Stimulated activated CD4-positive, alpha-beta T cell treated with anti-CD3 and anti-CD28 coated beads, Interleukin-1b, Interleukin-23, amount 100 ng/mL, for 24 hours (primary cell): Measurements from ENCODE around the gene PTPRJ.

ENCODE experiments used
- DNase-seq, 4 experiments: peaks; one replicate each; pipeline ENCODE4 v3.0.0-alpha.2; 2020; ENCODE audit warnings: low read depth in 4 of 4, low spot score in 1 of 4

Gene PTPRJ

GRCh38 chr11:48091426-48092102 lies 111.2 kb downstream of the PTPRJ start:
- no peak for DNase-seq

GRCh38 chr11:48093323-48093722 lies 113.0 kb downstream of the PTPRJ start:
- no peak for DNase-seq

GRCh38 chr11:48093795-48094642 lies 113.7 kb downstream of the PTPRJ start:
- no peak for DNase-seq

- no peak for DNase-seq
Observed at GRCh38 chr11:48094643-48095339, 114.4 kb downstream of the PTPRJ start.

- DNase-seq, result no peak
Observed at GRCh38 chr11:48095779-48096470, 115.6 kb downstream of the PTPRJ start.

- no peak for DNase-seq
Observed at GRCh38 chr11:48096588-48097525, 116.5 kb downstream of the PTPRJ start.

GRCh38 chr11:48098024-48098423 lies 117.7 kb downstream of the PTPRJ start:
- DNase-seq, result no peak

- DNase-seq, result no peak
Observed at GRCh38 chr11:48099916-48100446, 119.6 kb downstream of the PTPRJ start.

- DNase-seq, result no peak
Observed at GRCh38 chr11:48101044-48101733, 120.8 kb downstream of the PTPRJ start.

GRCh38 chr11:48101958-48102357 lies 121.6 kb downstream of the PTPRJ start:
- DNase-seq, result no peak

- DNase-seq, result no peak
Observed at GRCh38 chr11:48103621-48104567, 123.5 kb downstream of the PTPRJ start.

- DNase-seq, result no peak
Observed at GRCh38 chr11:48104568-48104924, 124.2 kb downstream of the PTPRJ start.

- no peak for DNase-seq
Observed at GRCh38 chr11:48105096-48105990, 125.0 kb downstream of the PTPRJ start.

GRCh38 chr11:48106166-48106565 lies 125.8 kb downstream of the PTPRJ start:
- no peak for DNase-seq

- DNase-seq, result peak in 2 of 4 experiments; percentile 26 to 43
Observed at GRCh38 chr11:48107188-48107704, 126.9 kb downstream of the PTPRJ start.

- DNase-seq, result no peak
Observed at GRCh38 chr11:48108231-48109045, 128.1 kb downstream of the PTPRJ start.
